PC-3 (cell line): ENCODE results near the gene CYFIP2. TPM values are rescaled to one million over a fixed set of nuclear protein-coding genes. Genes with fewer than 3 reads are reported as not detected.
A peak's percentile ranks its signal among the peaks of the same experiment; 100 is the strongest.

ENCODE experiments used
- ATAC-seq: fragments of 200-7000 bp; cut with Tn5 transposase; 2 replicates; pipeline ENCODE4 v1.9.1; 2020; ENCODE audit warnings: mild to moderate bottlenecking, moderate library complexity
- BruUV-seq: library from RNA; stranded (reverse); fragments of 400-500 nt; replicated peaks from 2 replicates; lab custom pipeline; 2021; lab: Mats Ljungman, UMichigan
- CTCF ChIA-PET: fragments of 300-600 bp; sonication (Branson Sonifier 250); formaldehyde crosslinking; loops from one replicate; lab custom pipeline; 2022; ENCODE audit warnings: antibody characterized with exemption; lab: Charles Lee
- POLR2A ChIA-PET: fragments of 300-600 bp; sonication (Branson Sonifier 250); formaldehyde crosslinking; loops from one replicate; lab custom pipeline; 2022; ENCODE audit warnings: antibody characterized with exemption; ENCODE audit not compliant: unreplicated experiment; lab: Charles Lee
- DNase-seq: peaks from one replicate; pipeline ENCODE4 v3.0.0-alpha.2; 2015
- H2AFZ ChIP-seq: fragments of 300-600 bp; sonication (generic); 2 replicates; pipeline ENCODE4 v1.6.0; 2016; ENCODE audit warnings: antibody characterized with exemption, low read length
- H3F3A ChIP-seq: fragments of 300-600 bp; sonication (generic); one replicate; pipeline ENCODE4 v1.6.0; 2017; ENCODE audit warnings: antibody characterized with exemption, low read length, control low read depth, mild to moderate bottlenecking; ENCODE audit not compliant: unreplicated experiment
- H3K27ac ChIP-seq: fragments of 300-600 bp; sonication (generic); 2 replicates; pipeline ENCODE4 v1.5.1; 2016; ENCODE audit warnings: mild to moderate bottlenecking, low read length
- H3K27me3 ChIP-seq: fragments of 300-600 bp; sonication (generic); 2 replicates; pipeline ENCODE4 v1.6.1; 2016; ENCODE audit warnings: low read length, mixed read lengths
- H3K36me3 ChIP-seq: fragments of 300-600 bp; sonication (generic); 2 replicates; pipeline ENCODE4 v1.6.1; 2016; ENCODE audit warnings: low read depth, mixed run types, low read length, mixed read lengths
- H3K4me1 ChIP-seq: fragments of 300-600 bp; sonication (generic); 2 replicates; pipeline ENCODE4 v1.5.1; 2016; ENCODE audit warnings: low read length; ENCODE audit not compliant: insufficient read depth
- H3K4me2 ChIP-seq: fragments of 300-600 bp; sonication (generic); 2 replicates; pipeline ENCODE4 v1.6.0; 2016; ENCODE audit warnings: low read length
- H3K4me3 ChIP-seq: fragments of 300-600 bp; sonication (generic); 2 replicates; pipeline ENCODE4 v1.5.1; 2016; ENCODE audit warnings: mild to moderate bottlenecking, low read length, mixed read lengths
- H3K79me2 ChIP-seq: fragments of 300-600 bp; sonication (generic); 2 replicates; pipeline ENCODE4 v1.6.1; 2017; ENCODE audit warnings: low read length, mixed read lengths
- H3K9ac ChIP-seq: fragments of 300-600 bp; sonication (generic); 2 replicates; pipeline ENCODE4 v1.6.0; 2016; ENCODE audit warnings: mild to moderate bottlenecking, low read length
- H3K9me2 ChIP-seq: fragments of 300-600 bp; sonication (generic); replicated peaks from 2 replicates; pipeline ENCODE4 v1.6.1; 2016; ENCODE audit warnings: mixed run types, low read length, mixed read lengths
- H3K9me3 ChIP-seq: fragments of 300-600 bp; sonication (generic); 2 replicates; pipeline ENCODE4 v1.6.1; 2016; ENCODE audit warnings: low read length, mixed read lengths
- H4K20me1 ChIP-seq: fragments of 300-600 bp; sonication (generic); 2 replicates; pipeline ENCODE4 v1.6.1; 2016; ENCODE audit warnings: low read length, mixed read lengths
- CTCF ChIP-seq: fragments of 300-600 bp; sonication (generic); conservative IDR thresholded peaks from 2 replicates; pipeline ENCODE4 v1.5.1; 2017; ENCODE audit warnings: antibody characterized with exemption, low read depth, mild to moderate bottlenecking, low read length
- EZH2 ChIP-seq: fragments of 300-600 bp; sonication (generic); IDR thresholded peaks from one replicate; pipeline ENCODE4 v1.6.1; 2017; ENCODE audit warnings: antibody characterized with exemption, mild to moderate bottlenecking, low read length; ENCODE audit not compliant: unreplicated experiment
- EZH2phosphoT487 ChIP-seq: fragments of 300-600 bp; sonication (generic); IDR thresholded peaks from 2 replicates; pipeline ENCODE4 v1.6.1; 2018; ENCODE audit warnings: mild to moderate bottlenecking, antibody characterized with exemption, low read length, borderline replicate concordance
- intact Hi-C: fragments of 100-400 bp; cut with micrococcal nuclease; formaldehyde crosslinking; loops from 2 replicates; pipeline ENCODE4 v1.9.0; 2023
- total RNA-seq: library from RNA; depleted of rRNA; stranded (reverse); fragments of >200 nt; gene quantifications from 2 replicates; pipeline ENCODE4 v1.2.3, GENCODE V29; 2014

CYFIP2 gene
- total RNA-seq, 1 experiment from 2014 or later, result 36.0 TPM

GRCh38 chr5:157308836-157309465 is 43.0 kb downstream of the CYFIP2 start:
- no peak overlapping the region for H3K27ac ChIP-seq
- H3K9me2 ChIP-seq, result no peaks in the 10 kb centered on the region
- ChIA-PET CTCF (interaction anchor here (0.8 kb wide), 1 partner anchor 55 kb away, joined by 3 read pairs; no protein-coding TSS in a partner anchor), POLR2A (interaction anchor here (0.7 kb wide), 1 partner anchor 62 kb away, joined by 3 read pairs; no protein-coding TSS in a partner anchor)
- H3K4me1 ChIP-seq, result no peaks in the 10 kb centered on the region
- no peaks in the 10 kb centered on the region for H3K79me2 ChIP-seq
- DNase-seq, result peak; percentile 30
- no peaks in the 10 kb centered on the region for H4K20me1 ChIP-seq
- no peaks in the 10 kb centered on the region for H3F3A ChIP-seq
- no TSS peak for BruUV-seq
- H3K4me2 ChIP-seq, result no peak overlapping the region
- H3K27me3 ChIP-seq, result no peaks in the 10 kb centered on the region
- H3K36me3 ChIP-seq, result no peaks in the 10 kb centered on the region
- no peak overlapping the region for H3K9ac ChIP-seq
- TF ChIP-seq EZH2 (no peak), EZH2phosphoT487 (no peak), CTCF (peak; percentile 48; the same call in 1 of the 2 replicates)
- H2AFZ ChIP-seq, result no peak overlapping the region
- H3K9me3 ChIP-seq, result no peaks in the 10 kb centered on the region
- no peak for ATAC-seq
- intact Hi-C loops, result no loop called here
- H3K4me3 ChIP-seq, result no peak overlapping the region

- BruUV-seq, result no TSS peak
- H3F3A ChIP-seq, result no peaks in the 10 kb centered on the region
- H2AFZ ChIP-seq, result no peak overlapping the region
- DNase-seq (no peak), ATAC-seq (peak; percentile 61)
- H3K4me3 ChIP-seq, result no peak overlapping the region
- H3K36me3 ChIP-seq, result no peaks in the 10 kb centered on the region
- H4K20me1 ChIP-seq, result no peaks in the 10 kb centered on the region
- POLR2A ChIA-PET, result no interaction called here
- H3K27ac ChIP-seq, result no peak overlapping the region
- H3K4me1 ChIP-seq, result no peaks in the 10 kb centered on the region
- CTCF ChIA-PET, result no interaction called here
- H3K79me2 ChIP-seq, result no peaks in the 10 kb centered on the region
- H3K9ac ChIP-seq, result no peak overlapping the region
- no peaks in the 10 kb centered on the region for H3K27me3 ChIP-seq
- TF ChIP-seq EZH2, result no peak
- intact Hi-C loops, result no loop called here
- H3K9me2 ChIP-seq, result no peaks in the 10 kb centered on the region
- H3K4me2 ChIP-seq, result no peak overlapping the region
- H3K9me3 ChIP-seq, result no peaks in the 10 kb centered on the region
These were observed 43.9 kb downstream of the CYFIP2 start for GRCh38 chr5:157309796-157310195.

- no peaks in the 10 kb centered on the region for H3F3A ChIP-seq
- H2AFZ ChIP-seq, result no peak overlapping the region
- CTCF ChIA-PET, result no interaction called here
- no peaks in the 10 kb centered on the region for H4K20me1 ChIP-seq
- H3K27me3 ChIP-seq, result no peaks in the 10 kb centered on the region
- no peaks in the 10 kb centered on the region for H3K9me2 ChIP-seq
- no peak overlapping the region for H3K4me2 ChIP-seq
- H3K9ac ChIP-seq, result no peak overlapping the region
- H3K4me1 ChIP-seq, result no peaks in the 10 kb centered on the region
- no peaks in the 10 kb centered on the region for H3K9me3 ChIP-seq
- POLR2A ChIA-PET, result no interaction called here
- H3K79me2 ChIP-seq, result no peaks in the 10 kb centered on the region
- no peak overlapping the region for H3K4me3 ChIP-seq
- DNase-seq, result no peak
- no peak for ATAC-seq
- no TSS peak for BruUV-seq
- no peak overlapping the region for H3K27ac ChIP-seq
- no peaks in the 10 kb centered on the region for H3K36me3 ChIP-seq
- TF ChIP-seq EZH2 (no peak), CTCF (no peak), EZH2phosphoT487 (no peak)
- intact Hi-C loops, result no loop called here
These were observed 45.7 kb downstream of the CYFIP2 start for GRCh38 chr5:157311595-157311994.
